GM15510 (cell line): Measurements from ENCODE around the gene ZDHHC20.

Experiments
- POLR2A ChIP-seq: IDR thresholded peaks from 3 replicates; pipeline ENCODE4 v1.6.1; 2011; ENCODE audit warnings: borderline replicate concordance; ENCODE audit not compliant: insufficient read length; ENCODE audit errors: extremely low read depth

The ZDHHC20 gene

GRCh38 chr13:21402586-21403307 is 56.4 kb downstream of the ZDHHC20 start:
- no peak for TF ChIP-seq POLR2A

DNA sequence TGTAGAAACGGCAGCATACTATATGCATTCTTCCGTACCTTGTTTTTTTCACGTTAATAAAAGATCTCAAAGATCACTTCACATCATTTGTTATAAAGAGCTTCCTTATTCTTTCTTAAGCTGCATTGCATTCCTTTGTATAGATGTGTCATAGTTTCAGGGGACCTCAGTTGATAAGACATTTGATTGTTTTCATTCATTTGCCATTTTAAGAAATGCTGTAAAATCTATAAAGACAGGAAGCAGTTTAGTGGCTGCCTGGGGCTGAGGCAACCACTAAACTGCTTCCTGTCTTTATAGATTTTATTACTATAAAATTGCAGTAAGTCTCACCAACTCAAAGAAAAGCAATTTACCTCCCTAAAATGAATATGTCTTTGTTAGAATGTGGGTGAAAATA is 59.4 kb downstream of the ZDHHC20 start:
- TF ChIP-seq POLR2A = no peak

DNA sequence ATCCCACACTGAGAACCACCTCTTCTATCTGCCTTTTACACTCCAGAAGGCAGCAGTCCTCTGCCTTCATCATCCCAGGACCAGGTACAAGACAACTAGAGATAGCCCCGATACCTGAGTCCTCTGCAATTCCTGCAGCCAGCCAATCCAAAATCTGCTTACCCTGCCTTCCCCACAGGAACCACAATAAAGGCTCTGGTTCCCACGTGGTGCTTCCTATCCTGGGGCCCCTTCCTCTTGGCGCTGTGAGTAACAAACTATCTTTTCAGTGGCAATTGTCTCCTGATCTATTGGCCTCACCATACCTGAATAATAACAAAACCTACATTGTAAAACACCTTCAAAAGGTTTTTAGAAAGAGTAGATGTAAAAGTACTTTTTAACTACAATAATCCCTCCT is 63.1 kb downstream of the ZDHHC20 start:
- no peak for TF ChIP-seq POLR2A

GRCh38 chr13:21389124-21389523 is 70.0 kb downstream of the ZDHHC20 start:
- TF ChIP-seq POLR2A = no peak

- TF ChIP-seq POLR2A = no peak
Measured at GRCh38 chr13:21385710-21386109, 73.4 kb downstream of the ZDHHC20 start.

GRCh38 chr13:21383090-21383489 is 76.0 kb downstream of the ZDHHC20 start:
- no peak for TF ChIP-seq POLR2A

DNA sequence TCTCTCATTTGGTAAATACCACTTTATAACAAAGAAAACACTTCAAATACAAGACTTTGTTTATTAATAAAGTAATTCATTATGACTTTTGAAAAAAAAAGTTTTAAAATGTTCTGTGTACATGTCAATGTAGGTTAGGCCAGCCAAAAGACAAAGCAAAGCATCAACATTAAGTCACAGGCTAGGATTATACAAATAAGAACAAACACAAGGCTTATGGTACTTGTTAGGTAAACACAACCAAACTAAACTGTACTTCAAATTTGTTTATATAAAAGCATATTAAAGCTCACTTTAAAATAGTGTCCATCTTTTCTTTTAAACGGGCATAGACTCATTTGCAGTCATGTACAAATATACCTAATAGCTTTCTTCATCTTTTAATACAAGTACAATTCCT is 86.6 kb downstream of the ZDHHC20 start:
- TF ChIP-seq POLR2A = no peak

- no peak for TF ChIP-seq POLR2A
Measured at GRCh38 chr13:21371011-21371410, 88.1 kb downstream of the ZDHHC20 start.

GRCh38 chr13:21365574-21365973 is 93.5 kb downstream of the ZDHHC20 start:
- no peak for TF ChIP-seq POLR2A

DNA sequence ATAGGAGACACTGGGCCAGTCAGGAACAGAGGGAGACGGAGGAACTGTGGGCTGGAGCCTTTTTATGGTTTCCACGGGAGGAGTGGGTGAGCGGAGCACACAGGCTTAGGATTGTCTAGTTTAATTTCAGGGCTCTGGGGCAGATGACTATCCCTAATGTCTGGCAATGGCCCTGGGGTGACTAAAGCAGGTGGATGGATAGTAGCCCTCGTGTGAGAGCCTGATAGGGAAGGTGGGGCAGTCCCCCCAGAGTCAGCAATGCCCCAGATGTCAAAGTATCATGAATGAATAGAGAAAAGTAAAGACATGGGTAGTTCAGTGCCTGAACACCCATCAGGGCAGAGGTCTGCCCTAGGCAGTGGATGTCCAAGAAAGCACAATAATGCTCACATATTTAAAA is 94.2 kb downstream of the ZDHHC20 start:
- TF ChIP-seq POLR2A = no peak

- TF ChIP-seq POLR2A = no peak
Measured at GRCh38 chr13:21364357-21364756, 94.7 kb downstream of the ZDHHC20 start.

- TF ChIP-seq POLR2A = no peak
Measured at GRCh38 chr13:21362741-21363140, 96.4 kb downstream of the ZDHHC20 start.

- no peak for TF ChIP-seq POLR2A
Measured at GRCh38 chr13:21361706-21362105, 97.4 kb downstream of the ZDHHC20 start.

DNA sequence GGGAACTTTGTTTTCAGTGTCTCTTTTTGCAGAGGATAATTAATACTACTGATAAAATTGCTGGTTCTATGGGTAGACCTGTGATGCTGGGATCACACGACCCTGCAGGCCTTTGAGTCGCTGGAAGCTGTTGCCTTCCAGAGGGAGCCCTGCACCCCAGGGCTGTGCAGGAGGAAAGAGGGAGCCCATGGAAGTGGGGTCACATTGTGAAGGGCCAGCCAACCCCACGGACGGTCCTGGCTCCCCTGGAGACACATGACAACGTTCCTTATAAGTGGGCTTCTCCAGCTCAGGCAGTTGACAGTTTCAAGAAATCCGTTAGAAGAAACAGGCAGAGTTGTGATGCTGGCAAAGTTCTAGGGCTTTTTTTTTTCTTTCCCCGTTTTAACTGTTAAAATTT is 98.0 kb downstream of the ZDHHC20 start:
- no peak for TF ChIP-seq POLR2A

GRCh38 chr13:21360463-21360862 is 98.6 kb downstream of the ZDHHC20 start:
- no peak for TF ChIP-seq POLR2A

GRCh38 chr13:21359855-21360254 is 99.2 kb downstream of the ZDHHC20 start:
- no peak for TF ChIP-seq POLR2A

GRCh38 chr13:21355304-21355703 is 103.8 kb downstream of the ZDHHC20 start:
- TF ChIP-seq POLR2A = no peak
